GM21367 (cell line): ENCODE measurements around the gene MAPK11.

ENCODE experiments used
- ATAC-seq: cut with Tn5 transposase; IDR thresholded peaks from one replicate; pipeline ENCODE4 v1.9.1; 2021; ENCODE audit not compliant: unreplicated experiment

MAPK11 gene

DNA sequence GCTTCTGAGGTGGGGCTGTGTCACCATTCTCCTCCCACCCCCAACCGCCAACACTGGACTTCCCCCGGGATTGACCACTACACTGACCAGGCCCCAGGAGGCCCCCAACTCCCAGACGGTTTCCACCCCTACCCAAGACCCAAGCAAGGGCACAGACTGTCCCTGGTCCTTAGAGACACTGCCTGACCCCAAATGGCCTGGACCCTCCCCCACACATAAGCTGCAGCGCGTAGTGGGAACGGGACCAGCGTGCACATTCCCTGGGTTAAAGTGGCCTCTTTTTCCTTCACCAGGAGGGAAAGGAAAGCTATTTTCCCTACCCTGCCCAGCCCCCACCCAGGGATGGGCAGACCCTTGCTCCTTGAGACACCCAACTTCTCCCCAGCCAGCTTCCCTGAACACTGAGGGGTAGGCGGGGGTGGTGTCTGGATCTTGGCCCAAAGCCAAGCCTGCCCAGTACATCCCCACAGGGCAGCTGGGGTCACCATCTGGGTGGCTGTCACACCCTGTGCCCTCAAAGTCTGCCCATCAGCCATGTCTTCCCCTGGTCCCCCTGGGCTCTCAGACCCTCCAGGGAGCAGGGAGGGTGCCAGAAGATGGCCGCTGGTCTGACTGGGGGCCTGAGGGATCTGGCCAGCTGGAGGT, 7.1 kb downstream of the MAPK11 start:
- no peak for ATAC-seq

DNA sequence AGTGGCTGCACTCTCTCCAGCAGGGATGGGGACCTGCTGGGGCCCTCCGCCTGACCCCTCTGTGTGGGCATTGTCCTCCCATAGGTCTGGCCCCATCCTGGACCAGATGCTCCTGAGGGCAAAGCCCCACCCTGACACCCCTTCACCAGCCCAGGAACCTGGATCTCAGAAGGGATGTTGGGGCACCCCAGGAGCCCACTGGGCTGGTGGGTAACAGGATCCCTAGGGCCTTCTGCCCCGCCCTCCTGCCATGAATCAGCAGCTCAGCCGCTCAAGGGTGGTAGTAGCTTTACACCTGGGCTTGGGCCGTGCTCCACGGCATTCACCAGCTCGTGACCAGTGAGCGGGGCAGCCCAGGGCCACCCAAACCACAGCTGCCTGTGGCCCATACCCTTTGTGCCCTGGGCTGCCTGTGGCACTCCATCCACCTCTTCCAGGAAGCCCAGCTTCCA, 7.7 kb downstream of the MAPK11 start:
- no peak for ATAC-seq

DNA sequence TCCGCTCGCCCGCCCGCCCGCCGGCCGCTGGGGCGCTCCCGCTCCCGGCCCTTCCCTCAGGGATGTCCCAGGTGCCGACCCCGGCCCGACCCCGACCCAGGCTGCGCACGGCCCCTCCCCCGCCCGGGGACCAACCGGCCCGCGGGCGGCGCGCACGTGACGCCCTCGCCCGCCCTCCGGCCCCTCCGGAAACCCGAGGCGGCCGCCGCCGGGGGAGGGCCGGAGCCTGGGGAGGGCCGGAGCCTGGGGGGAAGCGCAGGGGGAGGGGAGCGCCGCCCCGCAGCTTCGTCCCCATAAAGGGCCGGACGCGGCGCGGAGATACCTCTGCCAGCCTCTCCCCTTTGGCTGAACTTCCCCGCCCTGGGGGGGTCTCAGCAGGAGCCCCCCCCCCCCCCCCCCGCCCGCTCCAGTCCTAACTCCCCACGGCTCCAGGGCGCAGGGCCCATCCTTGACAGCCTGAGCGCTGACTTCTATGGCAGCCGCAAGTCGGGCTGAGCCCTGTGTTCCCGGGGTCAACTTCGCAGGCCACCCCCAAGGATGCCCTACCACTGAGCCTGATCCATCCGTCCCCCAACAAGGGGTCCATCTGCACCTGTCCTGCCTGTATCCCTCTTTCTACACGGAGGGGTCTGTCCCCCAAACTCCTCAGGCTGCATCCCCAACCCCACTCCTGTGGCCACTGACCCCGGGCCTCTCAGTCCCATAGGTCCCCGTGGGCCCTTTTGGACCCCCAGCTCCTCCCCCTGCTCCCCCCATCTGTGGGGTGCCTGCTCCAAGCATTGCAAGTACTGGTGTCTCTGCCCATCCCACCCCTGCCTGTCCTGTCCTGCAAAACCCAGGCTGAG, 8.3 kb downstream of the MAPK11 start, which contains the start of gene MAPK12:
TSS of gene MAPK12 (minus strand) at position 69 of the 845 bp plus-strand sequence. CDS start 174 bp downstream, outside the sequence.
- ATAC-seq = no peak

DNA sequence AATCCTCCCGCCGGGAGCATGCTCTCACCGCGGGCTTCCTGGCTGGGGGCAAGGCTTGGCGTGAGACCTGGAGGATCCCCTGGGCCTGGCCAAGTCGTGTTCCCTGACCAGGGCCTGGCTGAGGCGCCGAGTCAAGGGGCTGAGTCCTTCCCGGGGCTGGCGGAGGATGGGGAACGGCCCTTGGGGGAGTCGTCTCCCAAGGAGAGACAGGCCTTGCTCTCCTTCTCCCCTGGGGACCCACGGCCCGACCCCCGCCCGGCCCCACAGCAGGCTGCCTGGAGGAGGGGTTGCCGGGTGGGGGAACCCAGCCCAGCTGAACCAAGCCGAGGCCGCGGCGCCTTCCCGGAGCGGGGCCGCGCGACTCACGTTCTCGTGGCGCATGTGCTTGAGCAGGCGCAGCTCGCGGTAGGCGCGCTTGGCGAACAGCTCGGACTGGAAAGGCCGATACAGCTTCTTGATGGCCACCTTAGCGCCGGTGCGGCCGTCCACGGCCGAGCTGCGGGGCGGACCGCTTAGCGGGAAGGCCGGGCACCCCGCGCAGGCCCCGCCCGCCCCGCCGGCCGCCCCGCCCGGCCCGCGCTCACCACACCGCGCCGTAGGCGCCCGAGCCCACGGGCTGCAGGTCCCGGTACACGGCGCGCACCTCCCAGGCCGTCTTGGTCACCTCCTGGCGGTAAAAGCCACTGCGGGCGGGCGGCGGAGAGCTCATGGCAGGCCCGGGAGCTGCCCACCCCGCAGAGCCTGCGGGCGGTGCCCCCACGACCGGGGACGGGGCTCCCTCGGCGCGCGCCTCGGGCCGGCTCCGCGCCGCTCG, 9.2 kb downstream of the MAPK11 start:
- ATAC-seq = no peak

DNA sequence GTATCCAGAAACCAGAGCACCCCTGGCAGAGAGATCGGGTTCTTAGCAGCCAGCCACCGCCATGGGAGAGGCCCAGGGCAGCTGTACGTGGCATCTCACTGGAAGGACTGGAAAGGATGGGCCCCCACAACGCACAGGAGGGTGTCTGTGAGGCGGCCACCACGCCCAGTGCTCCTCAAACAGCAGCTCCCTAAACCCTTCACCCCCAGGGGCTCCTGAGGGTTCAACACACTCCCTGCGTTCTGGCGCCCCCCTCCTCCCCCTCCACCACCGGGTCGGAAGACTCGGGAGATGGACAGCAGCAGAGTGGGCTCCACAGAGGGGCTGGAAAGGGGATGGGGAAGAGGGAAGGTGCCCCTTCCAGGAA, 9.8 kb downstream of the MAPK11 start:
- ATAC-seq = no peak

DNA sequence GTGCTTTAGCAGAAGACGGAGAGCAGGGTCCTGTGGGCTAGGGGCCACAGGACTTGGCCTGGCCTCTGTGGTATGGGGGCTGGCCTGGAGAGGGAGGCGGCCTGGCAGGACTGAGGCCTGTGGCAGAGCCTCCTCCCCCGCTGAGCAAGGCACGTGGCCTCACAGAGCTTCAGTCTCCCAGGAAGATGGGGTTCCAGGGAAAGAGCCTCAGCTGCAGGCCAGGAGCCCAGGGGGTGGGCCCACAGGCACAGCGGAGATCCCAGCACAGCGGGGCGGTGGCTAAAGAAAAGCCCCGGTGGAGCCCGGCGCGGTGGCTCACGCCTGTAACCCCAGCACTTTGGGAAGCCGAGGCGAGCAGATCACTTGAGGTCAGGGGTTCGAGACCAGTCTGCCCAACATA, 10.9 kb downstream of the MAPK11 start:
- no peak for ATAC-seq

DNA sequence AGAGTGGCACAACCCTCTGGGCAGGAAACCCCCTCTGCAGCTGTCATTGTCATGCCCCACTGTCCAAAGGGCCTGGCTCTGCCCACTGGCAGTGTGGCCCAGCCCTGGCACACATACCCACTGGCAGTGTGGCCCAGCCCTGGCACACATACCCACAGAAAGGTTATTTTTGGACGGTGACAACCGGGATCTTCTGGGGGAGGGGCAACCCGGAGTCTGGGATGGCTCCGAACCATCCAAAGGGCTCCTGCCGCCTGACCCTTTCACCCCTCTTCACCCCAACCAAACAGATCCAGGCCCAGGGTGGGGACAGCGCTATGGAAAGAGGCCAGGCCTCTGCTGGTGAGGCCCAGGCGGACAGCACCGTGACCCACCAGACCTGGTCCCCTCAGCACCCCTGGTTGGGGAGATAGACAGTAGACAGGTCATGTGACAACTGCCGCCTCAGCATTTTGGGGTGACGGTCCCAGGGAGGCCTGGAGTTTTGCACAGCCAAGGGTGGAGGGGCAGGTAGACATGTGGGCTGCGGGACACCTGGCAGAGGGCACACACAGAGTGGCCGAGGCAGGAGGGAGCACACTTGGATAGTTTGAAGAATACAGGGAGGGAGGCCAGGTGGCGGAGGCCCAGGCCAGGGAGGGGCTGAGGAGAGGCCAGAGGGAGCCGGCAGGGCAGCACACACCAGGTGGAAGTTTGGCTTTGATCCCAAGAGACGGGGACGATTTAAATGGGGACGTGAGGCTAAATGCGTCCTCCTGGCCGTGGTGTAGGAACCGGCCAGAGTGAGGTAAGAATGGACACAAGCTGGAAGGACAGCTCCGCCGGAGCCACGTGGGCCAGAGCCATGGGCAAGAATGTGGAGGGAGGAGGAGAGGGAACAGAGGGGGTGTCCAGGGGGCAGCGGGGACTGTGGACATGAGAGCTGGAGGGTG, 11.6 kb downstream of the MAPK11 start:
- no peak for ATAC-seq

DNA sequence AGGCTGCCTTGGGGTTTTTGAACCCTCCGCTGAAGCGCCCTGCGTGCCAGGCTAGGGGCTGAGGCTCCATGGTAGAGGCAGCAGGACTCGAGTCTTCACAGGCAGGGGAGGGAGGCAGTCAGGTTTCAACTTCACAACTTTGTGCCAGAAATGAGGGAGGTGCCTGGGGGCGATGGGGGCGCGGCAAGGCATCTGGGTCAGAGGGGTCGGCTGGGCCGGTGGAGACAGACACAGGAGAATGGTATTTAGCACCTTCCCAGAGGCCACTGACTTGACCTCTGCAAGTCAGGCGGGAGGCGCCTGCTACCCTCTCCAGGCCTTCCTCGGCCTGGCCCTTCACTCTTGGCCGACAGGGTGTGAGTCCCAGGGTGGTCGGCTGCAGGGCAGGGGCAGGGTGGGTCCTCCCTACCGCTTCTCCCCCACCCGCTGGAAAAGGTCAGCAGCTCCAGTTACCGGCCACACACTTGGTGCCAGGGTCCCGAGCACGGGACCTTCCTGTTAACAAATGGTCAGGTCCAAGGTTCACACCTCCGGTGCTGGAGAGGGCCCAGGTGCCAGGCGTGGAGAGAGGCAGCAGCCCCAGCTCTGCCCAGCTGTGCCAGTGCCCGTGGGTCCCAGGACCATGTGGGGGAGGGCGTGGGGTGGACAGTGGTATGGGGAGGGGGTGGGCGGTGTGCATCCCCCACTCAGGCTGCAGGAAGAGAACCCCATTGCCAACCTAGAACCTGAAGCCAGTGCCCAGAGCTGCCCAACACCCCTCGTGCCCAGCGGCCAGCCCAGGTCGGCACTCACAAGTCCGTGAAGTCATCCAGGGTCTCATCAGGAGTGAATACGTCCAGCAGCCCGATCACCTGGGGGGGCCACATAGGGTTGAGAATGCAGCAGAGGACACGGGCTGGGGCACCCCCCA, 12.5 kb downstream of the MAPK11 start:
- ATAC-seq = no peak

DNA sequence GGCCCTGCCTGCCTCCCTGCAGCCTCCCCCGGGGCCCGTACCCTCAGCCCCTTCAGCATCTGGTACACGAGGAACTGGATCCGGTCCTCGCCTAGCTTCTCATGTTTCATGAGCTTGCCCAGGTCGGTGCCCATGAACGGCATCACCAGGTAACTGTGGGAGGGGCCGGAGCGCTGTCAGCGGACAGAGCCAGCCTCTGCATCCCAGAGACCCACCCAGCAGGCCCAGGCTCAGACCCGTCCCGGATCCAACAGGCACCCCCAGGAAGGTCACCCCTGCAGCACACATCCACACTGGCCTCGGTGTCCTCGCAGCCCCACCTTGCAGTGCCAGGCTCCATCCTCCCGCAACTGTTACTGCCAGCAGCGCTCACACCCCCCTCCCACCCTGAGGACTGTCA, 13.1 kb downstream of the MAPK11 start:
- no peak for ATAC-seq

DNA sequence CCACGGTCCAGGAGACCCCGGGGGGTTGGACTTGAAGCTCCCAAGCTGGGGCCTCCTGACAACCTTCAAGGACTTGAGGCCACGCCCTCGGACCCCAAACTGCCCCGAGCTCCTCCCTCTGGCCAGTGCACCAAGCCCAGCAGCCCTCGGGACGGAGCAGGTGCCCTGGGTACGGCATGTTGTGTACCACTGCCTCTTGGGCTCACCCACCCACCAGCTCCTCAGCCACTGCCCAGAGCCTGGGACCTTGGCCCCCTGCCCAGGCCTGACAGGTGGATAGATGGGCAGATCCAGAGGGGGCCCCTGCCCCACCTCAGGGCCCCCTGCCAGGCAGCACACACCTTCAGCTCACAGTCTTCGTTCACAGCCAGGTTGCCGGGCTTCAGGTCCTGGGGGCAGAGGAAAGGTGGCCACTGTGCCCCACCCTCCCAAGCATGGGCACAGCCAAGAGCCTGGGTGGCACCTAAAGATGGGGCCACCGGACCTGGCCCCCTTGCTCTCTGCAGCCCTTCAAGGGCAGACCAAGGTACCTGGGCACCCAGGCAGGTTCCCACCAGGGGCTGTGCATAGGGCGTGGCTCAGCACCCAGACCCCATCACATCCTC, 13.8 kb downstream of the MAPK11 start:
- ATAC-seq = no peak

DNA sequence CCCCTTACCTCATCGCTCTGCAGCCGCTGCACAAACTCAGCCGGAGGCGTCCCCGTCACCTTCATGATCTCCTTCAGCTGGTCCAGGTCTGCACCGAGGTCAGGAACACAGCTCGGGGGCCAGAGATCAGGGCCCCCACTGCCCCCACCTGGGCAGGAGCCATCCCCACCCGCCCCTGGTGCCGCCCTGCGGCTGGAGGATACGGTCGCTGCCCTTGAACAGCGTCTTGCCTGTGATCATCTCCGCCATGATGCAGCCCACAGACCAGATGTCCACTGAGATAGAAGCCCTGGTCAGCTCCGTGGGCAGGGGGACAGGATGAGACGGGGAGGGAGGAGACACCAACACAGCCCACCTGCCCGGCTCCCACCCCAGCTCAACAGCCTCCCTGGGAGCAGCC, 14.6 kb downstream of the MAPK11 start:
- ATAC-seq = no peak

DNA sequence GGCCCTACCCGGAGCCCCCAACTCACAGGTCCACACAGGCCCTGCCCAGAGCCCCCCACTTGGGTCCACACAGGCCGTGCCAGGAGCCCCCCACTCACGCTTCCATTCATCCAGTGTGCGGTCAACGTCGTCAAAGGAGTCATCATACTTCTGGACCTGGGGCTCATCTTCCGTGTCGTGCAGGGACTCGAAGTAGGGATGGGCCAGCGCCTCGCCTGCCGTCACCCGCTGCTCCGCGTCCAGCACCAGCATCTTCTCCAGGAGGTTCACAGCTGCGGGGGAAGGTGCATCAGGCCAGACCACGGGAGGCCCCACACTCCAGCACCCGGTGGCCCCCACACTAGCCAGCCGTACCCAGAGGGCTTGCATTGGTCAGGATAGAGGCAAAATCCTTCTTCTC, 15.1 kb downstream of the MAPK11 start:
- no peak for ATAC-seq

DNA sequence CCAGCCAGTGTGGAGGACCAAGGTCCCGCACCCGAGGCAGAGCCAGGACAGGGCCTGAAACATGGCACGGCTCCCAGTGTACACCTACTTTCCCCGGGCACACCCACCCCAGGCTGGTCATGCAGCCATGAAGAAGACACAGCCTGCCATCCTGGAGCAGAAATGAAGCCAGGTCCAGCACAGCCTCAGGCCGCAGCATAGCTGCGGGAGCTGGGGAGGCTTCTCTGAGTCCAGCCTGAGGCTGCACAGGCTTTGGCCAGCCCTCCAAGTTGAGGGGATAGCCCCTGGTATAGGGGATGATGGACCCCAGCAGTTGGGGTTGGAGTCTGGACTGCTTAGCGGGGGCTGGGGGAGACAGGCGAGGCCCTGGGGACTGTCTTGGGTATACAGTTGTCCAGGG, 16.2 kb downstream of the MAPK11 start:
- ATAC-seq = no peak

DNA sequence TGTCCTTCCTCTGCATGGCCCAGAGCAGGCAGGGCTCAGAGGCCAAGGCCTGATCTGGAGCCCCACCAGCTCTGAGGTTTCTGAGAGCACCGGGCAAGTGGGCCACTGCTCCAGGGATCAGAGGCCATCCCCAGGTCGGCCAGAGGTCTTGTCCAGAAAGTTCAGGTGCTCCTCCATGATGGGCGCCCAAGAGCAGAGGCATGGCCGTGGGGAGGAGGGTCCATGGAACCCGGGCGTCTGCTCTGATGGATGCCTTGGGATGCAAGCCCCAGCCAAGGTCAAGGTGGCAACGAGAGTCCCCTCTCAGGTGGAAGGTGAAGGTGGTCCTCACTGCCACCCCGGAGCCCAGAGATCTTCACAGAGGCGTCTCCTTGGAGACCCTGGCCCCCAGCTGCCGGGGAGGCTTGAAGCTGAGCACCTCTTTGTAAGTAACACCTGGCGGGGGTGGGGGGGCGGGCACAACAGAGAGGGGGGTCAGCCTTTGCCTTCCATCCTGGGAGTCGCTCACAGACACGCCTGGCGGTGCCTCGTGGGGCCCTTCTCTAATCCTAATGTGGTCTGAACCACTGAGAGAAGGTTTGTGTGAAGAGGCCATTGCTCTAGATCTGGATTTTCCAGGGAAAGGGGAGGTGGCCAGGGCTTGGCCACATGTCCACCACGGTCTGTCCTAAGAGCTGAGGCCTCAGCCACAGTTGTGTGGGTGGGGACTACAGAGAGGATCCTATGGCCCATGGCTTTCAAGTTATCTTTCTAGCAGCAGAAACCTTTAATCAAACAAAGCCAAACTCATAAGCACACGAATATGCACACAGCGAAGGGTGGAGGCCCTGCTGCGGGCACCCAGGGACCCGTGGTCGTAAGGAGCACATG, 16.9 kb downstream of the MAPK11 start:
- no peak for ATAC-seq

DNA sequence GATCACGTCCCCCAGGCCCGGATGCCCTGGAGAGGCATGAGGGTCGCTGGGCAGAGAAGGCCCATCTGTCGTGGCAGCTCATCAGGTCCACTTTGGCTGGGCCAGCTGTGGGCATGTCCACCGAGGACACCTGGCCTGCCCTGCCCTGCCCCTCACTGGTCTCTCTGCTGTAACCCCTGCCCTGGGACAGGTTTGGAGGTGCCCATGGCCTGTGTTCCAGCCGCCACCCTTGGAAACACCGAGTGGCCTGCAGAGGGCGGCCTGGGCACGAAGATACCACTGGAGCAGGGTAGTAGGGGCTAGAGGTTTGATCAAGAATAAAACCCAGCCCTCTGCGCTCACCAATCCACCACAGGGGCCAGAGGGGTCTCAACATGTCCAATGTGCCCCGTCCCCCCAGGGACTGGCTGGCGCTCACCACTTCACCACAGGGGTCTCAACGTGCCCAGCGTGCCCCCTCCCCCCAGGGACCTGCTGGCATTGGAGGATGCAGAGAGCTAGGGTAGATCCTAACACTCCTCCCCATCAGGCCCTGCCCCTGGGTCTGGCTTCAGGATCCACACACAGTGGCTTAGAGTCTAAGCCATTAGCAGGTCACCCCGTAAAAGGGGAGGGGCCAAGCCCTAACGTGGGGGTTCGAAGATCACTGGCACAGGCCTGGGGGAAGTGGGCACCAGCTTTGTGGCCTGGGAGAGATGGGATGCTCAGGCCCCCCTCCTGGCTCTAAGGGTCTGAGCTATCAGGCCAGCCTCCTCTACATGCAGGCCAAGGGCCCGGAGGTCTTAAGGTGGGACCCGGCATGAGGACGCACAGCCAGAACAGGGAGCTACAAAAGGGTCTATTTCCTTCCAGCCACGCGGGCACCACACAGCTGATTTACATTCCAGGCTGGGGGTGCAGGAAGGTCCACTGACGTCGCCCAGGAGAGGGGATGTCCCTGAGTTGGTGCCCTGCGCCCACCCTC, 17.8 kb downstream of the MAPK11 start:
- ATAC-seq = no peak

DNA sequence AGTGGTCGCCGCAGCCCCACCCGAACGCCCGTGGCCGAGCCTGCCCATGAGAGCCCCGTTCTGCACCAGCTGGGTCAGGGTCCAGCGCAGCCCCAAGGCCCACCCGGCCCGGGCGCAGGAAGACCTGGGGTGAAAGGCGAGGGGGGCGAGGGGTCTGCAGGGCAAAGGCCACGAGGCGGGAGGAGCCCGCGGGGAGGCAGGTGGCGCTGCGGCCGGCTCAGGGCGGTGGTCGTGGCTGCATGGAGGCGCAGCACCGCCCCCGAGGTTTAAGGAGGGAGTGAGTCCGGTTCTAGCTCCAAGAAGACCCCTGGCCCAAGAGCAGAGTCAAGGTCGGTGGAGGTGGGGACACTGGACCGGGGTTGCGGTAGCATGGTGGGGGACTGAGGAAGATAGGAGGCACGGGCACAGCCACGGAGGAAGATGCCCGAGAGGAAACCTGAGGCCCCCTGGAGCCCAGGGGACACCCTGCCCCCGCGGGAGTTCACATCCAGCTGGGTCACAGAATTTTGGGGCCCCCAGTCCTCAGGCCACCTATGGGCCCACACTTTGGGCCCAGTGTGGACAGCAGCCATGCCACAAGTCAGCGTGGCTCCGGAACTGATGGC, 18.6 kb downstream of the MAPK11 start:
- ATAC-seq = no peak
